ENCODE data around the gene SLX4IP.

Gene SLX4IP

GRCh38 chr20:10595266-10595665, 160.2 kb downstream of the SLX4IP start:
- no peak for DNase-seq (ENCODE audit: low read depth)
- TF ChIP-seq, protein P1, sequence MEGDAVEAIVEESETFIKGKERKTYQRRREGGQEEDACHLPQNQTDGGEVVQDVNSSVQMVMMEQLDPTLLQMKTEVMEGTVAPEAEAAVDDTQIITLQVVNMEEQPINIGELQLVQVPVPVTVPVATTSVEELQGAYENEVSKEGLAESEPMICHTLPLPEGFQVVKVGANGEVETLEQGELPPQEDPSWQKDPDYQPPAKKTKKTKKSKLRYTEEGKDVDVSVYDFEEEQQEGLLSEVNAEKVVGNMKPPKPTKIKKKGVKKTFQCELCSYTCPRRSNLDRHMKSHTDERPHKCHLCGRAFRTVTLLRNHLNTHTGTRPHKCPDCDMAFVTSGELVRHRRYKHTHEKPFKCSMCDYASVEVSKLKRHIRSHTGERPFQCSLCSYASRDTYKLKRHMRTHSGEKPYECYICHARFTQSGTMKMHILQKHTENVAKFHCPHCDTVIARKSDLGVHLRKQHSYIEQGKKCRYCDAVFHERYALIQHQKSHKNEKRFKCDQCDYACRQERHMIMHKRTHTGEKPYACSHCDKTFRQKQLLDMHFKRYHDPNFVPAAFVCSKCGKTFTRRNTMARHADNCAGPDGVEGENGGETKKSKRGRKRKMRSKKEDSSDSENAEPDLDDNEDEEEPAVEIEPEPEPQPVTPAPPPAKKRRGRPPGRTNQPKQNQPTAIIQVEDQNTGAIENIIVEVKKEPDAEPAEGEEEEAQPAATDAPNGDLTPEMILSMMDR (IDR thresholded peaks at IDR 0.05; ENCODE audit: low read length, missing control alignments) = no peak
- H3K4me3 ChIP-seq (replicated peaks; ENCODE audit: low read depth, low read length) = no peak overlapping the region

DNA sequence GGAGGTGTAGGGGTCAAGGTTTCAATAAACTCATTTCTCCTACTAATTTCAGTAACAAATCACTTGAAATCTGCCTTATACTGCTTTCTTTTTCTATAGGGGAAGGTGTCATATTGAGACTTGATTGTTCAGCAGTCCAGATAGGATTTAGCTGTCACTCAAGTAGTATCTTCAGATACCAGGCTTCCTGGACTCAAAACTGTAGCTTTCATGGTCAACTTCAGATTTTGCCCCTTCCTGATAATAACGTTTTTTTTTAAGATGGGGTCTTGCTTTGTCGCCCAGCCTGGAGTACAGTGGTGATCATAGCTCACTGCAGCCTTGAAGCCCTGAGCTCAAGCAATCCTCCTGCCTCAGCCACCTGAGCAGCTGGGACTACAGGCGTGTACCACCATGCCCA, 160.9 kb downstream of the SLX4IP start:
- DNase-seq (ENCODE audit: low read depth) = no peak
- no peak overlapping the region for H3K4me3 ChIP-seq (replicated peaks; ENCODE audit: low read depth, low read length)

DNA sequence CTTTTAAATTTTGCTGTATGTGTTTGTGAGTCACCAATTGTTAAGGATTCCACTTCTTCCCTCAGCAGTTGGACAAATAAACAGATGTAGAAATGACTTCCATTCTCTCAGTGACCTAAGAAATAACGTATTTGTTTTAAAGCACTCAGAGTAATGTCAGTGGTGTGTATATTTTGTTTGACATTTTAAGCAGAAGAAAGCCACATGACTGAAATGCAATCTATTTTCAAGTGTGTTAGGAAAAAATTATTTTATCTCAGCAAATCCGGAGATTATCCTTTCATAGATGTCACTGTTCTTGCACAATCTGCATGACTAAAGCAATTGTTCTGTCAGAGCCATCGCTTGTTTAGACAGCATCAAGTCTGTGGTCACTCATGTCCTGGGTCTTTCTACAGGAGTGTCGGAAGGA, 161.6 kb downstream of the SLX4IP start:
- no peak overlapping the region for H3K4me3 ChIP-seq (replicated peaks; ENCODE audit: low read depth, low read length)
- TF ChIP-seq, protein P1 (IDR thresholded peaks at IDR 0.05; ENCODE audit: low read length, missing control alignments) = no peak
- DNase-seq (ENCODE audit: low read depth) = peak; percentile 87

More for the DNA sequence above, 160.9 kb downstream of the SLX4IP start:
- TF ChIP-seq, protein P1 (IDR thresholded peaks at IDR 0.05; ENCODE audit: low read length, missing control alignments) = no peak

DNA sequence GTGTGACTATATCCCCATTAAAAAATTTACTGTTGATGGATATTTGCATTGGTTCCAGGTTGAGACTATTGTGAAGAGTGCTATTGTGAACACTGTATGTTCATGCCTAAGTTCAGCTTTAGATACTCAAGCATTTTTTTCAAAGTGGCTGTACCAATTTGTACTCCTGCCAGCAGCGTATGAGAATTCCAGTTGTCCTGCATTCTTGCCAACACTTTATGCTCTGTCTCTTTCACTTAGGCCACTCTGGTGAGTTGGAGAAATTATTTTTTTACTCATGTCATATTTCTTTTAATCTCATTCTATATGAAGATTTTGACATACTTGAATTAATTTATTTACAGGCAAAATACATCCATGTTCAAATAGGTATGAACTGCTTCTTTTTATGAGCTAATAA, 162.5 kb downstream of the SLX4IP start:
- TF ChIP-seq, protein P1 (IDR thresholded peaks at IDR 0.05; ENCODE audit: low read length, missing control alignments) = no peak
- no peak for DNase-seq (ENCODE audit: low read depth)
- H3K4me3 ChIP-seq (replicated peaks; ENCODE audit: low read depth, low read length) = no peak overlapping the region

- TF ChIP-seq, protein P1 (IDR thresholded peaks at IDR 0.05; ENCODE audit: low read length, missing control alignments) = no peak
- DNase-seq (ENCODE audit: low read depth) = no peak
- no peak overlapping the region for H3K4me3 ChIP-seq (replicated peaks; ENCODE audit: low read depth, low read length)
Observed at GRCh38 chr20:10602221-10602871, 167.2 kb downstream of the SLX4IP start.

DNA sequence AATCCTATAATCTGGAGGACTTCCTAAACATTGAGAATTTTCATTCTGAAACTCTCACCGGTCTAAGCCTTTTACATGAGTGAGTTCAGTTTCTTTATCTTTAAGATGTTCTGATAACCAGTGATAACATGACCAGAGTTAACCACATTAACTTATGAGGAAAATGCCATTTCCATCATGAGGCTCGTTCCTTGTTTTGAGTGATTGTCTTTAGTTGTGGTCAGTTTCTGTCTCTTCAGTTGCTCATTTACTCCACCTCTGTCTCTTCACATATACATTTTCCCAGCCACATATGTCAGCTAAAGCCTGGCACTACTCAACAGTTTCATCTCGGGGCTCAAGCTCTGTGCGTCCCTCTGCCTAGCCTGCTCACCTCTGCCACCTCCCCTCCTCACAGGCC, 168.3 kb downstream of the SLX4IP start:
- TF ChIP-seq, protein P1 (IDR thresholded peaks at IDR 0.05; ENCODE audit: low read length, missing control alignments) = no peak
- no peak for DNase-seq (ENCODE audit: low read depth)
- H3K4me3 ChIP-seq (replicated peaks; ENCODE audit: low read depth, low read length) = no peak overlapping the region

All from fibroblast of pulmonary artery (primary cell).